OCI-LY3 (cell line): Measurements from ENCODE around the gene MLNR.

Experiments
- H2AFZ ChIP-seq: fragments of 200-600, 300-600 bp; shearing (Covaris generic); 2 replicates; pipeline ENCODE4 v1.6.0; 2014; ENCODE audit warnings: antibody characterized with exemption, low read depth, low read length
- H3K27ac ChIP-seq: fragments of 200-600, 300-600 bp; sonication (generic); 2 replicates; pipeline ENCODE4 v1.5.1; 2014; ENCODE audit warnings: mild to moderate bottlenecking, low read length, moderate library complexity, mixed read lengths
- H3K27me3 ChIP-seq: fragments of 200-600, 300-600 bp; sonication (generic); 2 replicates; pipeline ENCODE4 v1.6.1; 2014; ENCODE audit warnings: low read depth, low read length, mixed read lengths
- H3K36me3 ChIP-seq: fragments of 200-600, 300-600 bp; sonication (generic); replicated peaks from 2 replicates; pipeline ENCODE3; 2014; ENCODE audit warnings: low read depth, low read length, mixed read lengths
- H3K4me1 ChIP-seq: fragments of 300-600, 200-600 bp; sonication (generic); 2 replicates; pipeline ENCODE4 v1.6.1; 2014; ENCODE audit warnings: low read length, mixed read lengths
- H3K4me2 ChIP-seq: fragments of 200-600, 300-600 bp; sonication (generic); 2 replicates; pipeline ENCODE4 v1.6.1; 2014; ENCODE audit warnings: low read length, mixed read lengths
- H3K4me3 ChIP-seq: fragments of 300-600, 200-600 bp; sonication (generic); 2 replicates; pipeline ENCODE4 v1.5.1; 2014; ENCODE audit warnings: antibody characterized with exemption, mild to moderate bottlenecking, low read length, moderate library complexity
- H3K79me2 ChIP-seq: fragments of 300-600, 200-600 bp; shearing (Covaris generic); 2 replicates; pipeline ENCODE4 v1.6.1; 2014; ENCODE audit warnings: mild to moderate bottlenecking, low read length, mixed read lengths
- H3K9ac ChIP-seq: fragments of 300-600, 200-600 bp; shearing (Covaris generic); 2 replicates; pipeline ENCODE4 v1.6.0; 2014; ENCODE audit warnings: mild to moderate bottlenecking, low read length, moderate library complexity
- H3K9me3 ChIP-seq: fragments of 200-600, 300-600 bp; shearing (Covaris generic); 2 replicates; pipeline ENCODE4 v1.6.1; 2014; ENCODE audit warnings: low read length, mixed read lengths; ENCODE audit not compliant: insufficient read depth
- H4K20me1 ChIP-seq: fragments of 200-600, 300-600 bp; sonication (generic); 2 replicates; pipeline ENCODE4 v1.6.1; 2016; ENCODE audit warnings: low read length, mixed read lengths; ENCODE audit not compliant: insufficient read depth
- EZH2phosphoT487 ChIP-seq: fragments of 200-600 bp; shearing (Covaris generic); IDR thresholded peaks from 2 replicates; pipeline ENCODE4 v1.6.1; 2018; ENCODE audit warnings: antibody characterized with exemption, mixed run types, low read depth
- TF ChIP-seq, protein P1 (sequence below): fragments of 200-600, 300-600 bp; sonication (generic); IDR thresholded peaks from 2 replicates; pipeline ENCODE4 v1.5.1; 2014; ENCODE audit warnings: antibody characterized with exemption, low read length, low read depth

MLNR gene

DNA sequence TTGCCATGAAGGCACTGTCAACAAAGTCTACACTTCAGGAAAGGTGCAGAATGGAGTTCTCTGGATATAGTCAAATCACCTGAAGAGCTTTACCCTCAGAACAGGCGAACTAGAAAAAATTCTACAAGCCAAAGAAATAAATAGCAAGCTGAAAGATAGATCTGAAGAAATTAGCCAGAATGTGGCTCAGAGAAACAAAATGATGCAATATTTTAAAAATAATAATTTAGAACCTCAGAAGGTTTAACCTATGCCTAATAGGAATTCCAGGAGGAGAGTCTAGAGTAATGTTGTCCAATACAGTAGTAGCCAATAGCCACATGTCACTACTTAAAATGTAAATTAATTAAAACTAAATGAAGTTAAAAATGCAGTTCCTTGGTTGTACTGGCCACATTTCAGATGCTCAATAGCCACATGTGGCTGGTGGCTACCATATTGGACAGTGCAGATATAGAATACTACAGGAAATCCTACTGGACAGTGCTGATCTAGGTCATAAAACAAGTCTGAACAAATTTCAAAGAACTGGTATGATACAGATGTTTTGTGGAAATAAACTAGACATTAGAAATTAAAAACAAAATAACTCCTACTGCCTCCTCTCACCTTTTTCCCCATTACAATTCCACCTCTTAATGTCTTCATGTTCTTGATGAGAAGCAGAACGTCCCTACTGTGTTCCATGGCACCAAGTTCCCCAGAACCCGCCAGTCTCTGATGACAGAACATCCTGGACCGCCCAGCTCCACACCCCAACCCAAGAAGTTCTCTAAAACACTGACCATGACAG, 26.9 kb downstream of the MLNR start:
- TF ChIP-seq EZH2phosphoT487 = no peak
- TF ChIP-seq, protein P1, sequence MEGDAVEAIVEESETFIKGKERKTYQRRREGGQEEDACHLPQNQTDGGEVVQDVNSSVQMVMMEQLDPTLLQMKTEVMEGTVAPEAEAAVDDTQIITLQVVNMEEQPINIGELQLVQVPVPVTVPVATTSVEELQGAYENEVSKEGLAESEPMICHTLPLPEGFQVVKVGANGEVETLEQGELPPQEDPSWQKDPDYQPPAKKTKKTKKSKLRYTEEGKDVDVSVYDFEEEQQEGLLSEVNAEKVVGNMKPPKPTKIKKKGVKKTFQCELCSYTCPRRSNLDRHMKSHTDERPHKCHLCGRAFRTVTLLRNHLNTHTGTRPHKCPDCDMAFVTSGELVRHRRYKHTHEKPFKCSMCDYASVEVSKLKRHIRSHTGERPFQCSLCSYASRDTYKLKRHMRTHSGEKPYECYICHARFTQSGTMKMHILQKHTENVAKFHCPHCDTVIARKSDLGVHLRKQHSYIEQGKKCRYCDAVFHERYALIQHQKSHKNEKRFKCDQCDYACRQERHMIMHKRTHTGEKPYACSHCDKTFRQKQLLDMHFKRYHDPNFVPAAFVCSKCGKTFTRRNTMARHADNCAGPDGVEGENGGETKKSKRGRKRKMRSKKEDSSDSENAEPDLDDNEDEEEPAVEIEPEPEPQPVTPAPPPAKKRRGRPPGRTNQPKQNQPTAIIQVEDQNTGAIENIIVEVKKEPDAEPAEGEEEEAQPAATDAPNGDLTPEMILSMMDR = no peak
- Histone ChIP-seq H3K27me3 (peaks cover 19% of the 10 kb centered on the region), H3K4me3 (peak overlapping the region; percentile 92), H3K27ac (no peak overlapping the region), H3K9me3 (no peaks in the 10 kb centered on the region), H4K20me1 (no peaks in the 10 kb centered on the region), H3K4me1 (peaks cover 9% of the 10 kb centered on the region; the same call in 1 of the 2 replicates), H2AFZ (peak overlapping the region; percentile 98), H3K9ac (peak overlapping the region; percentile 86), H3K79me2 (peaks cover 9% of the 10 kb centered on the region; the same call in 1 of the 2 replicates), H3K4me2 (peak overlapping the region; percentile 88), H3K36me3 (no peaks in the 10 kb centered on the region)

DNA sequence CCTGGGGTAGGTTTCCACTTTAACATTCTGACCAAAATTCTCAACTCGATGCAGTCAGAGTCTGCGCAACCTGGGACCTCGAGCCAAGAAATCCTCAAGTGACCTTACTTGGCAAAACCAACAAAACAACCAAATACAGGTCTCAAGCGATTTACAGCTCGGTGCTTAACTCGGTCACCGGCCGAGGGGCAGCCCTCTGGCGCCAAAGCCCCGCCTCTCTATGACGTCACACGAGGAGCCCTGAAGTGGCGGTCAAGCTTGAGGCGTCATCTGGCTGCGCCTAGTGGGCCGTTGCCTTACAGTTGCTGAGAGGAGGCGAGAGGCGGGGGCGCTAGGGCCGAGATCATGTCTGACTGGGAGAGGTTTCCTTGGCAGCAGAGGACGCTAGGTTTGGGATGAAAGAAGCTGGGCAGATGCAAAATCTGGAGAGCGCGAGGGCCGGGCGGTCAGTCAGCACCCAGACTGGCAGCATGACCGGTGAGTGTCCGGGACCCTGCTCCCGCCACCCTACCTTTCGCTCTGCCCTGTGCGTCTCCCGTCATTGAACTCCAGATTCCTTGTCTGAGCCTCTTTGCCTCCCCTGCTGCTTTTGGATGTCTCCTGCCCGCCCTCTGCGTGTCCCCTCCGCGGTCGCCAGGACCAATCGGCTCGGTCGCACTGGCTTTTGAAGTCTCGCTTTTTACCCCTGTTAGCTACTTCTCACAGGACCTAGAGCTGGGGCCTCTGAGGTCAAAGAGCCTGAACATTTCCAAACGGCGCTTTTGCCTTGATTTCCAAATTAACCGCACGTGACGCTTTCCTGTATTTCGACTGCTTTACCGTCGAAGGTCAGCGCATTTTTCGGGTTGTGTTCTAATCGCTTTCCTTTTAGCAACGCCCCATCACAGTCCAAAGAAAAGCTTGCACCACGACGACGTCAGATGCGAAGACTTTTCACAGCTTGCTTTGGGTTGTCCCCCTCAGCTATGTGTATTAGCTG, 27.8 kb downstream of the MLNR start, which contains the start of gene CDADC1:
TSS of gene CDADC1 (plus strand) at position 283 of the 979 bp plus-strand sequence. CDS start at position 396, 113 bp downstream.
- H3K4me3 ChIP-seq = peak within 1 kb of the TSS; percentile 92
- peaks cover 16% of the 10 kb centered on the region for H3K27me3 ChIP-seq
- H2AFZ ChIP-seq = peak within 1 kb of the TSS; percentile 98
- H3K27ac ChIP-seq = 0 out of 2 replicates have a peak within 1 kb of the TSS, but pooled peaks have one; percentile 7
- H4K20me1 ChIP-seq = no peaks in the 10 kb centered on the region
- TF ChIP-seq, protein P1 = no peak
- no peak for TF ChIP-seq EZH2phosphoT487
- peaks cover 9% of the 10 kb centered on the region; the same call in 1 of the 2 replicates for H3K79me2 ChIP-seq
- peak within 1 kb of the TSS; percentile 86 for H3K9ac ChIP-seq
- H3K4me2 ChIP-seq = peak within 1 kb of the TSS; percentile 88
- H3K4me1 ChIP-seq = peaks cover 9% of the 10 kb centered on the region; the same call in 1 of the 2 replicates
- no peaks in the 10 kb centered on the region for H3K9me3 ChIP-seq
- H3K36me3 ChIP-seq = no peaks in the 10 kb centered on the region

- H3K79me2 ChIP-seq = peaks cover 9% of the 10 kb centered on the region; the same call in 1 of the 2 replicates
- no peaks in the 10 kb centered on the region for H3K36me3 ChIP-seq
- H3K9ac ChIP-seq = peak overlapping the region; percentile 86
- TF ChIP-seq, protein P1 = peak; percentile 33; the same call in 1 of the 2 replicates
- no peak for TF ChIP-seq EZH2phosphoT487
- no peaks in the 10 kb centered on the region for H4K20me1 ChIP-seq
- H3K9me3 ChIP-seq = no peaks in the 10 kb centered on the region
- H3K4me3 ChIP-seq = peak overlapping the region; percentile 92
- peaks cover 9% of the 10 kb centered on the region for H3K27me3 ChIP-seq
- H3K4me1 ChIP-seq = peaks cover 9% of the 10 kb centered on the region; the same call in 1 of the 2 replicates
- H3K27ac ChIP-seq = no peak overlapping the region
- H3K4me2 ChIP-seq = peak overlapping the region; percentile 88
- peak overlapping the region; percentile 98; the same call in 1 of the 2 replicates for H2AFZ ChIP-seq
Observed at GRCh38 chr13:49248622-49249002, 28.5 kb downstream of the MLNR start.
